GM19452 (cell line): ENCODE results near the gene KIAA0232.

Experiments used
- ATAC-seq: cut with Tn5 transposase; IDR thresholded peaks from one replicate; pipeline ENCODE4 v1.9.1; 2021; ENCODE audit not compliant: unreplicated experiment

KIAA0232 gene

GRCh38 chr4:6913350-6913905, 130.9 kb downstream of the KIAA0232 start:
- ATAC-seq, result no peak

DNA sequence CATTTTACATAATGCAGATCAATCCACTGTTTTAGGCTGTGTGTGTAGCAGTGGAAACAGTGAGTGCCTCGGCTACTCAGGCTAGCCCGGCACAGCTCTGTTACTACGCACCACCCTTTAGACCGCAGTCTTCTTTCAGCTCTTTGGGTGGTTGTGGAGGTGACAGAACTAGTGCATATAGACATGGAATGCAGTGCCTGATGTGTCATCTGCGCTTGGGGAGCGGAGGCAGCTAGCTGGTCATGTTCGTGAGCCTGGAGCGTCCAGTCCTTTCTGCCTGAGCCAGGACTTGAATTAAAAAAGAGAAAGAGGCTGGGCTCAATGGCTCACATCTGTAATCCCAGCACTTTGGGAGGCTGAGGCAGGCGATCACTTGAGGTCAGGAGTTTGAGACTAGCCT, 131.9 kb downstream of the KIAA0232 start:
- no peak for ATAC-seq

DNA sequence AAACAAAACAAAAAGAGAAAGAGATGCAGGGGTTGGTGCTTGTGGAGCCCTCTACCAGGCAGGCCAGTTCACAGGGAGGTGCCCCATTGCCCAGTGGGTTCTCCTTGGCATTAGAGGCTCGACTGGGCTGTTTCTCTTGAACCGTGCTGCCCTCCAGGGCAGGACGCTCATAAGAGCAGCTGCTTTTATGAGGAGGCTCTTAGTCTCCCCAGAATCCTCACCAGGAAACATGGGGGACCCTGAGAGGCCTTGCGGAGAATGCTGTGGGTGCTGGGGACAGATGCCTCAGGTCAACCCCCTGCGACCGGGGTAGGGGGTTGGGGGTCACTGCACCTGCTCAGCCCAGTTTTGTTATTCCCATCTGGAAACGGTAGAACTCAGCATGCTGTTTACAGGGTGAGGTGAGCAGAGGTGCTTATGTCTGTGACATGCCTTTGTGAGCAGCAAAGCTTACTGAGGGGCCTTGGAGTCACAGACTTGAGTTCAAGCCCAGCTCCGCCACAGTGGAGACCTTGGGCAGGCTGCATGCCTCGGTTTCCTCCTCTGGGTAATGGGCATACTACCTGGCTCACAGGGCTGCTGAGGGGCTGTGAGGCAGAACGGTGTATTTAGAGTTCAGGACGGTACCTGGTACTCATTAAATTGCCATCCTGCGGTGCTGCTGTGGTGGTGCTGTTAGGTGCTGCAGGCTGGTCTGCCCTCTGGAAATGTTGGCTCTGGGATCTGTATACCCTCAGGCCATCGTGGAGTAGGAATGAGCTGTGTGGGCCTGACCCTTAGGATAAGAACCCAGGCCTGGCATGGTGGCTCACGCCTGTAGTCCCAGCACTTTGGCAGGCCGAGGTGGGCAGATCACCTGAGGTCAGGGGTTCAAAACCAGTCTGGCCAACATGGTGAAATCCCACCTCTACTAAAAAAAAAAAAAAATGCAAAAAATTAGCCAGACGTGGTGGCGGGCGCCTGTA, 132.8 kb downstream of the KIAA0232 start:
- no peak for ATAC-seq

DNA sequence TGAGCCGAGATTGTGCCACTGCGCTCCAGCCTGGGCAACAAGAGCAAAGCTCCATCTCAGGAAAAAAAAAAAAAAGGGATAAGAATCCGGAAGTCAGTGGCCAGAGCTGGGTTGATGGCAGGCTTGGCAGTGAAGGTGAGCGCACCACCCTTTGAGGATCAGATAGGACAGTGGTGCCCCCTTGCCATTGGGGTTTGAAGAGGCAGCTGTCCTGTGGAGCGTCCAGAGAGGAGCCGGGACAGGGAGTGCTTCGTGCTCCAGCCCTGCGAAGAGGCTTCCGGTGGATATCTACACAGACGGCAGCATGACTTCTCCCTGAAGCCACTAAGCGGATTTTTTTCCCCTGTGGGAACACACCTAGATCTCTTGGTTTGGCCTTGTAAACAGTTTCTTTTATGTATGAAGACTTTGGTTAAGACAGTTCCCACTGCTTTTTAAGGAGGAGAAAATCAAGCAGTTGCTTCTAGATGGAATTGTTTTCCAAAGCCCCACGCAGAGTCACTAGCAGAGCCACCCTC, 133.6 kb downstream of the KIAA0232 start:
- no peak for ATAC-seq

DNA sequence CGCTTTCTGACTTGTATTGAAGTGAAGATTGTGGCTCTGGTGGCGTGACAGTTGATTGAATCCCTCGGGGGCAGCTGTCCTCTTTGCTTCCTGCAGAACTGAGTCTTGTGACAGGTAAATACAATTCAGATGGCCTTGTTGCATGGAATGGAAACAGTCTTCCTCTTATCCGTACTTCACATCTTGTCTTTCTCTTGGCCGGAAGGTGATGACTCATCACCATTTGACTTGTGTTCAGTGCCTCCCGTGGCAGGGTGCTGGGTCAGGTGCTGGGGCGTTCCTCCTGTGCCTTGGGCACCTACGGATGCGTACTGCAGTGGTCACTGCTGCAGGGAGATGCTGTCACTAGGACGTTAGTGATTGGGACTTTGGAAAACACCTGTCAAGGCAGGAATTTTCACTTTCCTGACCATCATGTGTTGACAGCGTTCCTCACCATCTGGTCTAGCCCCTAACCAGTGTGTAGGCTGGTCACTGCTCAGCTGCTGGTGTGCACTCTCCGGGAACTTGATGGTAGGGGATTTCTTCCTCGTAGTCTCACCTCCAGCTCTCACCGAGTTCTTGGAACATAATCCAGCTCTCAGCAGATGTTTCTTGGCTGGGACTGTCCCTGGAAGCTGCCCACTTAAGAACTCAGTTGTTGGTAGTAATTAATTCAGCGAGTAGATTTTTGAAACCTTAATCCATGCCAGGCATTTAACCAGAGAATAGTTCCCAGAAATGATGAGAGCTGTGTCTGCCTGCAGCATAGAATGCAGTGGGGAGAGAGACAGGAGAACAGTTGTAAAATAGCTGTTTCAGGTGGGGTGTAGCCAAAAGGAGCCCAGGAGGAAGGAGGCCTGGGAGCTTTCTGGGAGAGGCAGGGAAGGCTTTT, 134.3 kb downstream of the KIAA0232 start:
- no peak for ATAC-seq

- ATAC-seq, result no peak
Measured at GRCh38 chr4:6917461-6918271, 135.1 kb downstream of the KIAA0232 start.

DNA sequence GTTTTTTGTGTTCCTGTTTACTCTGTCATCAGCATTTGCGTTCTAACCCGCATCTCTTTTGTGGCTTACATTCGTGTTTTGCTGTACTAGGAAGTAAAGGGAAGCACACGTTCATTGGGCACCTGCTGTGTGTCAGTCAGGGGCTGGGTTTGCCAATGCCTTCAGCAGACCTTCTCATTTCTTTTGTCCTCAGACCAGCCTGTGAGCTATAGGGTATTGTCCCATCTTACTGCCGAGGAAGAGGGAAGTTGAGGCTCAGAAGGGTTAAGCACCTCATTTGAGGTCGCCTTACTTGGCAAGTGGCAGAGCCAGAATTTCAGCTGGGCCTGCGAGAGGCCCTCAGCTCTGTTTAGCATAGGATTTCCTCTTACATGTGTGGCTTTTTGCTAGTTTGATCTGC, 135.8 kb downstream of the KIAA0232 start:
- no peak for ATAC-seq

- no peak for ATAC-seq
Measured at GRCh38 chr4:6920171-6920570, 137.6 kb downstream of the KIAA0232 start.

DNA sequence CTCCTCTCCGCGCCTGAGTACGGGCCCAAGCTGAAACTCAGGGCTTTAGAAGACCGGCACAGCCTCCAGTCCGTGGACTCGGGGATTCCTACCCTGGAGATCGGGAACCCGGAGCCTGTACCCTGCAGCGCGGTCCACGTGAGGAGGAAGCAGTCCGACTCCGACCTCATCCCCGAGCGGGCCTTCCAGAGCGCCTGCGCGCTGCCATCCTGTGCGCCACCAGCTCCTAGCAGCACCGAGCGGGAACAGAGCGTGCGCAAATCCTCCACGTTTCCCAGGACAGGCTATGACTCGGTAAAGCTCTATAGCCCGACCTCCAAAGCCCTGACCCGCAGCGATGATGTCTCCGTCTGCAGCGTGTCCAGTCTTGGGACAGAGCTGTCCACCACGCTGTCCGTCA, 141.0 kb downstream of the KIAA0232 start:
- ATAC-seq, result no peak

DNA sequence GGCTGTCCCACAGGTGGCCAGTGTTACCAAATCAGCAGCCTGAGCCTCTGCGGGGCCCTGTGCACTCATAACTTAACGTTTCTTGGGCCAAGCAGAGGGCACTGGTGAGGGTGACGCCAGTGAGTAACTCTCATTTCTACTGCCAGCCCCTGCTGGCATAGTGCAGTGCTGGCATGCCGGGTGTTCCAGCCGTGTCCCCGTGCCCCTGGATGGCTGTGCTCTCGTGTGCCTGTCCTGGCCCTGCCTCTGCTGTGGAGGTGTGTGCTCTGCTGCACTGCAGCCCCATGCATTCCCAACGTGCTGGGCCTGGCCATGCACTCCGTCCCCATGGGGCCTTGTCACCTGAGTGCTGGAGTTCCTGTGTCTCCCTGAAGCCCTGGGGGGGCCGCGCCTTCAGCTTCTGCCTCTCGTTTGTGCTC, 141.8 kb downstream of the KIAA0232 start:
- no peak for ATAC-seq

- no peak for ATAC-seq
Measured at GRCh38 chr4:6925357-6925836, 142.9 kb downstream of the KIAA0232 start.

GRCh38 chr4:6926081-6926480, 143.6 kb downstream of the KIAA0232 start:
- no peak for ATAC-seq

DNA sequence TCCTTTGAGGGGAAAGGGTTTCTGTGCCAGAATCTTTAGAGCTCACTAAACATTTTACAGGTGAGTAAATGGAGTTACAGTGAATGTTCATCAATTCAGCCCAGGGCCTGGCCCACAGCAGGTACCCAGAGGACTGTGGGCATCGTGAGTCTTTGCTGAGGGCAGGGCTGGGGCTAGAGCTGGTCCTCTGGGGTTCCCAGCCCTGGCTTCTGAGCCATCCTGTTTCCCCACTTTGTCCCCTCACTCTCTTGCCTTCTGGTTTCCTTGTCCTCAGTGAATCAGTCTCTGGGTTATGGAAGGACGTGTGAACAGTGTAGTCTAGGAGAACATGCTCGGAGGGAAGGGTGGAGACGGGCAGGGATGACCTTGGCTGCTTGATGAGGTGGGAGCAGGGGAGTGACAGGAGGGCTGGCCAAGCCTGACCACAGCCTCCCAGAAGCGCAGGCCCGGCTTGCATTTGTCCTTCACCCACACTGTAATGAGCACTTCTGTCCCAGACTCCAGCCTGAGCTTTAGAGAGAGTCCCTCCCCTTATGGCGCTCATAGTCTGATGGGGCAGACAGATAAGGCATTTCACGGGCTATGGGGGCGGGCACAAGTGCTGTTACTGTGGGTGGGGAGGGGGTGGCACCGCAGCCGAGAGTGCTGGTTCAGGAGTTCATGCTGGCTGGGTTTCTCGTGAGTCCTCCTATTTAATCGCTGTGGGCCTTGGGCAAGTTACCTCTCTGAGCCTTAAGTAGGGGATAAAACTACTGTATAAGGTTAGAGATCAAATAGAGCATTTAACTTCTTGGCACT, 144.4 kb downstream of the KIAA0232 start:
- no peak for ATAC-seq

DNA sequence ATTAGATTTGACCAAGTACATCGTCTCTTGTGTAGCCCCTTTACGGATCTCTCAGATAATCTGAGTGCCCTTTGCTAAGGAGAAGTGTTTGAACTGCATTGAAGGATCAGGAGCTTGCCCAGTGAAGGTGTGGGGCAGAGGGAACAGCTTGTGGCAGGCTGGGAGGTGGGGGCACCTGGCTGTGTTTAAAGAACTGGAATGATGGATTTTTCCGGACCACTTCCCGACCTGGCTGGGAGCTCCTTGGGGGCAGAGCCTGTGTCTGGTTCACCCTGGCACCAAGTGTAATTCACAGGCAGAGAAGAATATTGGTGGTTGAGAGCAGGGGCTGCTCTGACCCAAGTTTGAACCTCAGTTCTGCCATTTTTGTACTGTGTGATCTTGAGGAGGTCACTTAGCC, 145.6 kb downstream of the KIAA0232 start:
- ATAC-seq, result no peak

GRCh38 chr4:6929339-6929811, 146.8 kb downstream of the KIAA0232 start:
- no peak for ATAC-seq

GRCh38 chr4:6929812-6930464, 147.4 kb downstream of the KIAA0232 start:
- no peak for ATAC-seq

DNA sequence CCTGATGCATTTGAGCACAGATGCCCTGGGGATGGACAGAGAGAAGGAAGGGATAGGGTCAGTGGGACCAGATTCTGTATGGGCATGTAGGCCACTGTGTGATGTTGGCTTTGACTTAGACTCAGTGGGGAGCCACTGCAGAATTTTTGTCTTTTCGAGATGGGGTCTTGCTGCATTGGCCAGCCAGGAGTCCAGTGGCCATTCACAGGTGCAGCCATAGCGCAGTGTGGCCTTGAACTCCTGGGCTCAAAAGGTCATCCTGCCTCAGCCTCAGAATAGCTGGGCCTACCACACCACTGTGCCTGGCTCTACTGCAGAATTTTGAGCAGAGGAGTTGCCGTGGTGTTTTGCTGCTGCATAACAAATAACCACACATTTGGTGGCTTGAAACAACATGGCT, 149.9 kb downstream of the KIAA0232 start:
- no peak for ATAC-seq

- no peak for ATAC-seq
Measured at GRCh38 chr4:6932918-6933317, 150.4 kb downstream of the KIAA0232 start.
